ENCODE data around the gene SHISA4.
"Not testable (repeated sequence)": the region's sequence is repeated elsewhere in the genome, so short reads cannot be mapped to it uniquely, and the experiment has no call there.

Gene SHISA4

DNA sequence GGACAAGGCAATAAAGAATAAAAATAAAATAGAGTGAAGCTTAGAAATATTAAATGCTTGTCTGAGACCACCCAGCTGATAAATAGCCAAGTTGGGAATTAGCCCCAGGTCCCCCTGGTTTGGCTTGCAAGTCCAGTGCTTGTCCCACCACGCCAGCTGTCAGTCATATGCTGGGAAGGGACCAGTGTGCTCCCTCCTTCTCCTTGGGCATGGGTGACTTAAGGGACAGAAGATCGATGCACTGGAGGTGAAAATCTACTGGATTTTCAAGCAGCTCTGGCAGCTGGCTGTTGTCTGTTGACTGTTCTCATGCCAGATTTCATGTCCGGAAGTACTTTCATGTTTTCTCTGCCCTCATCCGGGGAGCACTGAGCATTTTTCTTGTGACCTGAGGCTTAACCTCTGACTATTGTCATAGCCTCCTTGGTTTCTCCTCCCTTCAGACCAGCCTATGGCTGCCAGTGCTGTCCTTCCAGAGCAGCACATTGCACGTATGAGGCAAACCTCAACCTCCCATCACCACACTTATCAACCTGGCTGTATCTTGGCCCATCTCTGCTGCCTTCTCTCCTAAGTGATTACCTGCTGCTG is 45.2 kb downstream of the SHISA4 start:
- no peak for DNase-seq

DNA sequence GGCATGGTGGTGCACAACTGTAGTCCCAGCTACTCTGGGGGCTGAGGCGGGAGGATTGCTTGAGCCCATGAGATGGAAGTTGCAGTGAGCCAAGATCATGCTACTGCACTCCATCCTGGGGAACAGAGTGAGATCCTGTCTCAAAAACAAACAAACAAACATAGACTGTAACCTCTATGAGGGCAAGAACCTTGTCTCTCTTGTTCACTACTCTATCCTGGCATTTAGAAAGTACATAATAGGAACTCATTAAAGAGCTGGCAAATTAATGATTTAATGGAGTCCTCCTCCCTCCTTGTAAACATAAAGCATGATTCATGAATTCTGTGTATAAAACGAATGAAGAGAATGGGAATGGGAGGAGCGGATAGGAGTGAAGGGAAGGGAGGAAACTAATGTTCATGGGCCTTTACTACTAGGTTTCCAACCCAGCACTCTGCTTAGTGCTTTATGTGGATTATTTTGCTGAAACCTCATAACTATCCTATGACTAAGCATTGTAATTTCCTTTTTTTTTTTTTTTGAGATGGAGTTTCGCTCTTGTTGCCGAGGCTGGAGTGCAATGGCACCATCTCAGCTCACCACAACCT is 49.0 kb downstream of the SHISA4 start:
- no peak for DNase-seq

DNA sequence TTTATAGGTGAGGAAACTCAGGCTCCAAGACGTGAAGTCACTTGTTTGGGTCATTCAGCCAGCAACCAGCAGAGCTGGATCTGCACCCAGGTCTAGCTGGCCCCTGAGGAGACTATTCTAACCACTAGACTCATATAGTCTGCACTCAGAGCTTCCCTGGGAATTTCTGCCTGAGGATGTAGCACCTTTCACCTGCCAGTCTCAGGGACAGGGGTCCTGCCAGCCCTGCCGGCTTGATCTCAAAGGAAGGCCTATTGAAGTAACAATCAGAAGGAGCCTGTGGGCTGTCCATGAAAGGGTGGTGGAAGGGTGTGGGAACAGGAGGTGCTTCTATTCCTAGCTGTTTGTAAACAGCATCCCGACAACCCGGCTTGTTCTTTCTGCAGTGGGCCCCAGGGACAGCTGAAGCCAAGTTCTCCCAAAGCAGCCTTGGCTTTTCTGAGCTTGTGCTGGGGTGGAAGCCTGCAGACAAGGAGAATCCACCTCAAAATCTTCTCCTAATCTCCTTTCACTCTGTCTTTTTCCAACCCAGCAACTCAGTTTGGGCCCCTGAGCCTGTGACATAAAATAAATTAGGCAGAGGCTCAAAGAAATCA is 49.8 kb downstream of the SHISA4 start:
- no peak for DNase-seq

DNA sequence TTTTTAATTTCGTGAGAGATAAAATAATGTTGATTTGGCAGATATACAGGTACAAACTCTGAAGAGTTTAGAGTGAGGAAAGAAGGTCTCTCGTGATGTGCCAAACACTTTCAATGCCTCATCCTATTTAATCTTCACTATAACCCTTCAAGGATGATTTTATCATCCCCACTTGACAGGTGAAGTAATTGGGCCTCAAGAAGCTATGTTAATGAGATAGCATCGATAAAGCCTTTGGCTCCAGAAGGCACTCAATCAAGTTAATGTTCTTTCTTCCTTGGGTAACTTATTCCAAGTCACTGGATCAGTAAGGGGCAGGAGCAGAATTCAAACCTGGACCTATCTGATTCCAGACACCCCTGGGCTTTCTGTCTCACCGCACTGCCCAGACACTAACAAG is 50.5 kb downstream of the SHISA4 start:
- no peak for DNase-seq

DNA sequence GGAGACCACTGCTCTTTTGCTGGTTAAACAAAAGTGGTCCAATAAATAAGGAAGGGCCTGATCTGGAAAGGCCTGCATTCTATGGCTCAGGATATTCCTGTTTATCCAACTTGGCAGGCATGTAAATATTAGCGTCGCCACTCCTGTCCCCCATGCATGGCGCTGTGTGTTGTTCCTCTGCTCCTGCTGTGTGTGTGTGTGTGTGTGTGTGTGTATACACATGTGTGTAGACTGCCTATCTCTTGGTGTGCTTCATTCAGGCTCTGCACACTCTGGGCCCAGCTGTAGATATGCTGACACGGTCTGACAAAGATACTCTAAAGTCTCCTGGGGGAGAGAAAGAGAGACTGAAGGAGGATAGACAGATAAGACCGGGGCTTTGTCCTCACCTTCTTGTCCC is 50.9 kb downstream of the SHISA4 start:
- no peak for DNase-seq

DNA sequence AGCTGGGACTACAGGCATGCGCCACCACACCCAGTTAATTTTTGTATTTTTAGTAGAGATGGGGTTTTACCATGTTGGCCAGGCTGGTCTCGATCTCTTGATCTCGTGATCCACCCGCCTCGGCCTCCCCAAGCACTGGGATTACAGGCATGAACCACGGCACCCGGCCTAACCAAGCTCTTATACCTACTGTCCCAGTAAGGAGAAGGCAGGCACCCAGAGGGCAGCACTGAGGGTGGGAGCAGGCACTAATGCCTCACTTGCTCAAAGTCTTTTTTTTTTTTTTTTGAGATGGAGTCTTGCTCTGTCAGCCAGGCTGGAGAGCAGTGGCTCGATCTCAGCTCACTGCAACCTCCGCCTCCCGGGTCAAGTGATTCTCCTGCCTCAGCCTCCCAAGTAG is 51.6 kb downstream of the SHISA4 start:
- not testable (repeated sequence) for DNase-seq

GRCh38 chr1:201941420-201942128 is 52.9 kb downstream of the SHISA4 start:
- DNase-seq: no peak

DNA sequence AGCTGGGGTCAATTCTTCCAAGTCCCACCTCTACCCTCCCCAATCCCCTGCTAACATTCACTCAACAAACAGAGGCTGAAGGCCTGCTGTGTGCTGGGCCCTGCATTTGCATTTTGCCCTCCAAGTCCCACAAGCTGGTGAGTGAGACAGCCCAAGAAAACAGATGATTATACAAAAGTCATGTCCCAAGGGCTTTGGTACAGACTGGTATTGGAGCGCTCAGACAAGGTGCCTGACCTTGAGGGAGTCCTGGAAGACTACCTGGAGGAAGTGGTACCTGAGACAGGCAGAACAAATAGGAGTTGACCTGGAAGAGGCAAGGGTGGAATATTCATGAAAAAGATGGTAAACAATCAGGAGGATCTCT is 53.4 kb downstream of the SHISA4 start:
- no peak for DNase-seq
